ENCODE data around the gene NUP62.

Gene NUP62

GRCh38 chr19:49860336-49861102 is 68.8 kb downstream of the NUP62 start:
- H3K27ac Mint-ChIP-seq (ENCODE audit: low read depth): peak overlapping the region; percentile 69
- no peak for ATAC-seq (replicated peaks; ENCODE audit: extremely low read depth, poor library complexity, severe bottlenecking)
- H3K36me3 Mint-ChIP-seq (ENCODE audit: insufficient read depth): peaks cover 25% of the 10 kb centered on the region
- DNase-seq (ENCODE audit: low spot score in 2 of 2): no peak
- H3K9me3 Mint-ChIP-seq: no peaks in the 10 kb centered on the region
- peaks cover 8% of the 10 kb centered on the region for H3K4me1 Mint-ChIP-seq
- no peaks in the 10 kb centered on the region for H3K27me3 Mint-ChIP-seq
- H3K4me3 Mint-ChIP-seq: no peak overlapping the region

GRCh38 chr19:49859682-49860335 is 69.5 kb downstream of the NUP62 start:
- ATAC-seq (replicated peaks; ENCODE audit: extremely low read depth, poor library complexity, severe bottlenecking) (no peak), DNase-seq (ENCODE audit: low spot score in 2 of 2) (no peak)
- peaks cover 7% of the 10 kb centered on the region for H3K4me1 Mint-ChIP-seq
- peaks cover 25% of the 10 kb centered on the region for H3K36me3 Mint-ChIP-seq (ENCODE audit: insufficient read depth)
- no peaks in the 10 kb centered on the region for H3K9me3 Mint-ChIP-seq
- H3K27me3 Mint-ChIP-seq: no peaks in the 10 kb centered on the region
- H3K27ac Mint-ChIP-seq (ENCODE audit: low read depth): no peak overlapping the region
- no peak overlapping the region for H3K4me3 Mint-ChIP-seq

- Mint-ChIP-seq H3K36me3 (ENCODE audit: insufficient read depth) (peaks cover 23% of the 10 kb centered on the region), H3K4me3 (no peak overlapping the region)
These were observed 71.0 kb downstream of the NUP62 start for GRCh38 chr19:49858088-49858985.

GRCh38 chr19:49857838-49858087 is 71.5 kb downstream of the NUP62 start:
- no peak for DNase-seq (ENCODE audit: low spot score in 2 of 2)
- Mint-ChIP-seq H3K27ac (ENCODE audit: low read depth) (no peak overlapping the region), H3K36me3 (ENCODE audit: insufficient read depth) (peaks cover 19% of the 10 kb centered on the region), H3K4me3 (no peak overlapping the region), H3K9me3 (no peaks in the 10 kb centered on the region), H3K27me3 (no peaks in the 10 kb centered on the region), H3K4me1 (peaks cover 2% of the 10 kb centered on the region)
- no peak for ATAC-seq (replicated peaks; ENCODE audit: extremely low read depth, poor library complexity, severe bottlenecking)

More at GRCh38 chr19:49858088-49858985, 71.0 kb downstream of the NUP62 start:
- Mint-ChIP-seq H3K27me3 (no peaks in the 10 kb centered on the region), H3K9me3 (no peaks in the 10 kb centered on the region), H3K4me1 (peaks cover 4% of the 10 kb centered on the region), H3K27ac (ENCODE audit: low read depth) (peak overlapping the region; percentile 77)
- DNase-seq (ENCODE audit: low spot score in 2 of 2) (no peak), ATAC-seq (replicated peaks; ENCODE audit: extremely low read depth, poor library complexity, severe bottlenecking) (no peak)

- Mint-ChIP-seq H3K4me3 (no peak overlapping the region), H3K27ac (ENCODE audit: low read depth) (no peak overlapping the region), H3K4me1 (peaks cover 7% of the 10 kb centered on the region), H3K36me3 (ENCODE audit: insufficient read depth) (peaks cover 22% of the 10 kb centered on the region), H3K27me3 (no peaks in the 10 kb centered on the region), H3K9me3 (no peaks in the 10 kb centered on the region)
- ATAC-seq (replicated peaks; ENCODE audit: extremely low read depth, poor library complexity, severe bottlenecking): no peak
- no peak for DNase-seq (ENCODE audit: low spot score in 2 of 2)
These were observed 72.1 kb downstream of the NUP62 start for GRCh38 chr19:49857061-49857837.
